TTC549 (cell line): ENCODE data around the gene C2orf76.
"Not testable (repeated sequence)": the region's sequence is repeated elsewhere in the genome, so short reads cannot be mapped to it uniquely, and the experiment has no call there.

Source experiments
- FAIRE-seq: peaks from 2 replicates; lab custom pipeline; 2012; peaks lifted over from hg19 to GRCh38; lab: Jason Lieb, UNC

C2orf76 gene

DNA sequence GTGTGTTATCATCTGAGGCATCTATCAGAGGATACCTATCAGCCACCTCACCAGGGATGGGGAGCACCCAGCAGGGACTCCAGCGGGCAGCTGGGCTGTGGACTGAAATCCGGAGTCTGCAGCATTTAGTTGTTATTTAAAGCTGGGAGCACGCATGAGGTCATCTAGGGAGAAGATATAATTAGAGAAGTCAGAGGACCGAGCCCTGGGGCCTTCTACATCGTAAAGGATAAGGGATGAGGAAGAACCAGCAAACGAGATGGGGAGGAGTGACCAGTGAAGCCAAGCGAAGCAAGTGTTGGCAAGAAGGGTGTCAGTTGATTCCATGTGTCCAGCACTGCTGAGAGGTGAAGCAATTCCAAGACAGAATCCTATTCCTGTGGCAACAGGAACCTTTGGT, 72.7 kb downstream of the C2orf76 start:
- FAIRE-seq = no peak

DNA sequence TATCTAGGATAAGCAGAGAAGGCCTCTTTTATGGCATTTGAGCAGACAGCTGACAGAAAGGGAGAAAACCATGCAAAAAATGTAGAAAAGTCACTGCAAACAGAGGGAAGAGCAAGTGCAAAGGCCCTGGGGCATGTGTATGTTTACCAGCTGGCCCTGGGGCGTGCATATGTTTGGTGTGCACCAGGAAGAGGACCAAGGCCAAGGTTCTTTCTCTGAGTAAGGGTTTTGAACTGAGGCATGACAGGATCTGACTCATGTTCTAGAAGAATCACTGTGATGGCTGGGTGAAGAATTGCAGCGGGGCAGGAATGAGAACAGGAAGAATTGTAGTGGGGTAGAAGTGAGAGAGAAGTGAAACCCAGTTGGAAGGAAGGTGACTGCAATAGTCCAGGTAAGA, 73.4 kb downstream of the C2orf76 start:
- no peak for FAIRE-seq

DNA sequence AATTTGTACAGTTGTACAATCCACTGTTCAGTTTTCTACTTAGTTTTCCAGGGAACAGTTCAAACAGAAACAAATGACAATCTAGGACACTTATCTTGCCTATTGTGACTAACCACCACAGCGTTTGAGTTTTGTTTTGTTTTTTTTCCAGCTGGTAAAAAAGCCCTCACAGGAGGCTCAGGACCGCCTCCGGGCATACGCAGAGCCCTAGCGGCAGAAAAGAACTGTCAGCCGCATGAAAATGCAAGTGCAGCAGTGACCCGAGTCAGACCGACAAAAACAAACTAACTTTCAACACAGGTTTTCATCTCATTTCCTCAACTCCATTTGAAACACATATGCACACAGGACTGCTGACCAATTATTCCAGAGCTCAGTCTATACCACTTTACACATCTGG, 74.4 kb downstream of the C2orf76 start:
- no peak for FAIRE-seq

DNA sequence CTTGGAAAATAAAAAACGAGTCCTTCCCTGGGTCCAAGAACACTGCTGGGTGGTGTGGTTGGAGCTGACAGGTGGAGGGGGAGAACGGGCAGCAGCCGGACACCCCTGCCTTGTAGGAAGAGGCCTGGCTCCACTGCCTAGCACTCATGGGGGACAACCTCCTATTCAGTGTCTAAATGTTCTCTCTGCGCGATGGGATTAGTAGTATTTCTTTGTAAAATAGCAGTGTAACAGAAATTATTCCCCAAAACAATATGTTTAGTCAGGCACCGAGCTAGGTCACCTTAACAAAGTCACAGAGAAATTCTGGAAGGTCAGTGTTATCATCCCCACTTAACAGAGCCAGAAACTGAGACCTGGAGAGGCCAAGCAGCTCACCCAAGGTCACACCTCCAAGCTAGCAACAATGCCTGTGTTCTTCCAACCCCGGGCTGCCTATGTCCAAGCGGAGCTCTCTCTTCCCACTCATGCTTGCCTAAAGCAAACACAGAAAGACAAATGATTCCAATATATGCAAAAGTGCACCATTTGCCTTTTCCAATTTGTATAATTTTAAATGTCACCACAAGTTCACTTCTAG, 75.0 kb downstream of the C2orf76 start:
- no peak for FAIRE-seq

DNA sequence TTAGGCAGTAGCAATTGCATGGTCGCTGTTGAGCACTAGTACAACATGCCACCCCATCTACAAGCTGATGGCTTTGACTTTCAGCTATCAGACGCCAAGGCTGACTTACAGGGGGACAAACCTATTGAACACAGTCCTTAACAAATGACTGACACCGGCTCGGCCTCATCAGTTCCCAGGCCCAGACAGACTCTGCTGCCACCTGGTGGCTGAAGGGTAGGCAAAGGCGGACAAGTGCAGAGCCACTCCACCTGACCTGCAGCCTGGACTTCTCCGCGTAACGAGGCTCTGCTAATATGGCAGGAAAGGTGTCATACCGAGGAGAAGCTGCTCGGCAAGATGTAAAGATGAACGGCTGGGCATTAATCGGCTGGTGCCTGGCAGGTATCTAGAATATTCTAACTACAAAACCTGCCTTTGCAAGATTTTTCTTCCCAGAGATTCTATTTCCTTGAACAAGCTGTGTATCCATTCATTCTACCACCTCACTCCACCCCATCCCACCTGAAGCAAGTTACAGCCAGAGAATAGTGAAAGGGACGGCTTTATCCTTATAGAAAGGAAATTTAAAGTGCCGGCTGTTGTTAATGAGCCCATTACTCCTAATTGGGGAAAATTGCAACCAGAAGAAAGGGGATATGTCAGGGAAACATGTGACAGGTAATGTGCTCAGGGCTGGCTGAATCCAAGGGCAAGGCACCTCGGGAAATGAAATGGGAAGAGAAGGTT, 75.6 kb downstream of the C2orf76 start:
- no peak for FAIRE-seq

DNA sequence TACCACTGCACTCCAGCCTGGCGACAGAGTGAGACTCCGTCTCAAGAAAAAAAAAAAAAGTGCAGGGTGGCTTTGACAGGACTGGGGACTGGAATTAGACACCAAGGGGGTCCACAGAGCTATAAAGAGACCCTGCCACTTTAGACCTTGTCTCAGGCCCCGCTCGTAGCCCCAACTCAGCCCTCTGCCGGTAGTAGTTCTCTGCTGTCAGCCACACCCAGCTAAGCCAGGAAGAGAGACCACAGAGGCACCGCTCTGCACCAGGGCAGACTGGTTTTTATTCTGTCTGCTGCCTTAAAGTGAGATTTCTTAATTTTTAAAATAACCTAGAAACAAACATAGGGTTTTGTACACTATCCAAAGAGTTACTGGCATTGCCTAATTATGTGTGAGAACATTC, 77.0 kb downstream of the C2orf76 start:
- FAIRE-seq = no peak

DNA sequence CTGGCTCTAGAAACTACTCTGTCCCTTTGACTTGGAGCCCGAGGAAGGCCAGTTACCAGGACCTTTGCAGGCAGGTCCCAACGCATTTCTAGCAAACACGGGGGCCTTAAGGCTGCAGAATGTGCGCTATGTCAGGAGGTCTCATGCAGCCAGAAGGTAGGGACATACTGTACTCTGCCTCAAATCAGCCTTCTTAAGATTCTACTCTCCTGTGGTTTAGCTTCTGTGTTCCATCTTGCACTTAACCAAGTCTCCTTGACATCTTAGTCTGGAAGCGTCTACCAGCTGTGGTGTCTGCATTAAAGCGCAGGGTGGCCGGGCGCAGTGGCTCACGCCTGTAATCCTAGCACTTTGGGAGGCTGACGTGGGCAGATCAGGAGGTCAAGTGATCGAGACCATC, 77.5 kb downstream of the C2orf76 start:
- no peak for FAIRE-seq

DNA sequence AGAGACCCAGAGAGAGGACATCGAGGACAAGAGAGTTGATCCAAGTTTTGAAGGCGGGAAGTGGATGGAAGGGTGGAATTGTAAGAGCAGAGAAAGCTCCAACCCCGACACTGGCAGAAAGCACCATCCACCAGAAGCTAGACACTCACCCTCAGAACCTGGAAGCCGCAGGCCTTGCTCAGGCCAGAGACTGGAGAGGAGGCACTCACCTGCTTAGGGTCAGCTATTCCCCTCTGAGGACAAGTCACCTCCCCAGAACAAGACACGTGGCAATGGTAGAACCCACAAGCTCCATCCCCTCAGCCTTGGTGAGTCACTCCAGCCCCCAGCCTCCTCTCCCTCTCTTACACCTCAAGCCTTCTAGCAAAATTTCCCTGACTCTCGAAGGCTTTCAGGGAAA, 78.1 kb downstream of the C2orf76 start:
- FAIRE-seq = no peak

DNA sequence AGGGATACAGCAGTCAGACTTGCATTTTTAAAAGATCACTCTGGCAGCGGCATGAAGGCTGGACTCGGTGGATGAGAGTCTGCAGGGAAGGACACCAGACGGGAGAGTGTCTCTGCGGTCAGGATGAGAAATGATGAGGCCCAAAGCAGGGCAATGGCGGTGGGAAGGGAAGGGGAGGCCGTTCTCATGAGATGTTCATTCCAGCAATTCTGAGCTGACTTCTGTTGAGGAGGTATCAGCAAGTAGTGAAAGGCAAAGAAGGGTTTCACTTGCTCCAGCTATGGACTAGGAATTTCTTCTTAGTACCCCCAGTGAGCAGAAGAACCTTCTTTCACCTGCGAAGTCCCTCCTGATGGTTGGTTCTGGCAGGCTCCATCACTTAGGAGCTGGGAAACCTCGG, 80.0 kb downstream of the C2orf76 start:
- no peak for FAIRE-seq

DNA sequence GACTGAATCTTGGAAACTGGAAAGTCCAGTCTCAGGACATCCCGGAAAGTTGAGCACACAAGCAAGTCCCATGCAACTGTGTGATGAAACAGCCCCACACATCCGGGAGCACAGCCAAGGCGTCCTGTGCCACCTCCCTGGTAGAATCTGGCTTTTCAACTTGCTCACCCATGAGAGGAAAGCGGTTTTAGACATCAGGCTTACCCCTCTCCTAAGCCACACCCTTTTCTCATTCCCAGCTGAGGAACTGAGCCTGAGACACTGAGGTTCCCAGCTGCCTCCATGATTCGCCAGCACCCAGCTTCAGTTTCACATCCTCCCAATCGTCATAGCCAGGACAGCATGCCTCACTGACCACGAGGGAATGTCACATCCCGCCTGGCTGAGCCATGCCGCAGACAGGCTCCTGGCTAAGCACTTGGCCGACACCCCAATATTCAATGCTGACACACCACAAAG, 82.7 kb downstream of the C2orf76 start:
- no peak for FAIRE-seq

DNA sequence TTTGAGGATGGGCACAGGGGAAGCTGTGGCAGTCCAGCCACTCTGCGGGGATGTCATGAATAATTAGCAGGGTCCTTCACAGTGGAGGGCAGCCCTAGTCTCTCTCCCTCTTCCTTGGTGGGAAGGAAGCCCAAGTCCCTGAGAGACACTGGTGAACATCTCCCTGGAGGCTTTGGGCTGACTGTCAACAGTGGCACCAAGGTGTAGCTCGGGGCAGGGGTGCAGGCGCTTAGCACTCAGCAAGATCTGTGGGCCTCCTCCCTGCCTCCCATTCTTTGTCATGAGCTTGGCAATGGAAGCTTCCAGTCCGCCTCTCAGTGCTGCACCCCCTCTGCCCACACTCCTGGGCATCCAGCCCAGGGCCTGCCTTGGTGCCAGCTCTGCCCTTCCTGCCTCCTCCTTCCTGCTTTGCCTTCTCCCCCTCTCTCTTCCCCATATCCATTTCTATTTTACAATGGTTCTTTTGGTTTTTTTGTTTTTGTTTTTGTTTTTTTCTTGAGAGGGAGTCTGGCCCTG, 83.6 kb downstream of the C2orf76 start:
- FAIRE-seq = no peak

DNA sequence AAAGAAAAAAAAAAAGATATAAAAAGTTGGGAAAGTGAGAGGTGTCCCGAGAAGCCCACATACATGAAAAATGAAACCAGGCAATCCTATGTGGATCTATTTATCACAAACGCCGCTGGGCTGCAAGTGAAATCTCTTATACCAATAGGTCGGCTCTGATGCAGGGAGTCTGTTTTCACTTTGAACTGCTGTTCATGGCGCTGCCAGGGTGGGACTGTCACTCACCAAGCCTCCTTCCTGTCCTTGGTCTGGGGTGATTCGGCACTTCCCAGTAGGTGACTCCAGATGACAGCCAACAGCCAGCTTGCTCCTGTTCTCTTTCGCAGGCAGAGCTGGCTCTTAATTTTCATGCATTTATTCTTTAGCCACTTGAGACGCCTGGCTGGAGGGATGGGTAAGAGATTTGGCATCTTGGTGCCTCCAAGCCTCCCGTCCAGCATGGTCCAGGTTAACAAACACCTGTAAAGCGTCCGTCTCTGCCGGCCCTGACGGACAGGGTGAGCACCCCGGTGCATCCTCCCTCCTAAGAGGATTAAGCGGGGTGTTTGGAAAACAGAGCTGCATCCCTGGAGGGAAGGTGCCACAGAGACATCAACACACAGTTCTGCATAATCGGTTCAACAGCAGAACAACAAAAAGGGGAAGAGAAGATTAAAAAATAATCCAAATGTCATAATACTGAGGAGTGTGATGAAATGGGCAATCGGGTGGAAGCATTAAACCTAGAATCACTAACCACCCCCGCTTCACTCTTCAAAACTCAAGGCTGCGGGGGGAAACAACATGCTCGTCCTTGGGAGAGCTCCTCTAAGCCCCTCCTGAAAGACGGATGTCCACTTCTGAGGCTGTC, 84.3 kb downstream of the C2orf76 start:
- FAIRE-seq = no peak

DNA sequence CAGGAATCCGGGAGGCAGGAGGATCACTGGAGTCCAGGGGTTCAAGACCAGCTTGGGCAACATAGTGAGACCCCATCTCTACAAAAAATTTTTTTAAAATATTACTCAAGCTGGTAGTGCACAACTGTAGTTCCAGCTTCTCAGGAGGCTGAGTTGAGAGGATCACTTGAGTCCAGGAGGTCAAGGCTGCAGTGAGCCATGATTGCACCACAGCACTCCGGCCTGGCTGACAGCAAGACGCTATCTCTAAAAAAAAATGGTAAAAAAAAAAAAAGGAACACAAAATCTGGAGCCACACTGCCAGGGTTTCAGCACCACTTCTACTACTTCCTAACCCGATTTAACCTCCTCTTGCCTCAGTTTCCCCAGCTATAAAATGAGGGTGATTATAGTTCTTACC, 86.0 kb downstream of the C2orf76 start:
- no peak for FAIRE-seq

DNA sequence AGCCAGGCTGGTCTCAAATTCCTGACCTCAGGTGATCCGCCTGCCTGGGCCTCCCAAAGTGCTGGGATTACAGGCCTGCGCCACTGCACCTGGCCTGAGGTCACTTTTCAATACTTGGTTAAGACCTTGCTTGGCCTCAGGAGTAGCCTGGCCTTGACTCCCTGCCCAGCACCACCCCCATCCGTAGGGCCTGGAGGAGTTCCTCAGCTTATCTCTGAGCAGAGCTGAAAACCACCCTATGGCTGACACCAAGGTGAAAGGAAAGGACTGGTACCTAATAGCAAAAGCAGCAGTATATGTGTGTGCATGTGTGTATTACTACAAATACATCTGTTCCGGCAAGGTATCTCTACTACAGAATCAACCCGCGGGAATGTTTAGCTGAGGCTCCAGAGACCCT, 87.0 kb downstream of the C2orf76 start:
- FAIRE-seq = no peak

DNA sequence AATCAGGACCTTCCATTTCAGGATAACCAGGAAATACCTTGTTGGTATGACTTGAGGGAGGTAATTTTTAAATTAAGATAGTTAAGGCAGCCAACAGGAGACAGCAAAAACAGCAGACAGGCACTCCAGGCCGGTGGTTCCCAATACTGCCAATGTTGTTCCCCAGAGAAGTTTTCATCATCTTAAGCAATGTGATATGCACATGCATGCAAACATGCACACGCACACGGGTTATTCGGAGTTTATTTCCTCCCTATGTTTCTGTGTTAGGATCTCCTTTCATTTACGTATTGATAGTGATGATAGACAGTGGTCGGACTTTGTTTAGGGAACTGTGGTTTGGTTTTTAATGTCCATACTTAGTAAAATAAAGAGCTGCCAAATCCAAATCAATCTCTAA, 87.7 kb downstream of the C2orf76 start:
- FAIRE-seq = no peak

DNA sequence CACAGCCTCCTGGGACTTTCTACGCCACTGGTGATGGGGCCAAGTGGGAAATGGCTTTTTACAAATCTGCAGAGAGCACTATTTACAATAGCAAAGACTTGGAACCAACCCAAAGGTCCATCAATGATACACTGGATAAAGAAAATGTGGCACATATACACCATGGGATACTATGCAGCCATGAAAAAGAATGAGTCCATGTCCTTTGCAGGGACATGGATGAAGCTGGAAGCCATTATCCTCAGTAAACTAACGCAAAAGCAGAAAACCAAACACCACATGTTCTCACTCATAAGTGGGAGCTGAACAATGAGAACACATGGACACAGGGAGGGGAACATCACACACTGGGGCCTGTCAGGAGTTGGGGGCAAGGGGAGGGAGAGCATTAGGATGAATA, 88.2 kb downstream of the C2orf76 start:
- FAIRE-seq = not testable (repeated sequence)

DNA sequence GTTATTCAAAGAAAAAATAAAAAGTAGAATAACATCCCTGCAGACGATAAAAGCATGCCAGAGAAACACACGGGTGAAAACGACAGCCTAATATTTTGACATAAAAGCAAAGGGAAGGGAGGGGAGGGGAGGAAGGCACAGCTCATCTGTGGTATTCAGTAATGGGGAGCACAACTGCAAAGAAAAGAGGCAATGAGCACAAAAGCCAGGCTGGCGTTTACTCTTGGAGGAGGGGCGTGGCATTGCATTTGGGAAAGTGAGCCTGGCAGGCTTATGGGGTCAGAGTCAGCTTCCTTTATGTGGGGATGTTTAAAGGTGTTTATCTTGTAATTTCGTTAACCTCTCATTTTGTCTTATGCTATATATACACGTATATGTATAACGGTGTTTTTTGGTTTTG, 89.8 kb downstream of the C2orf76 start:
- no peak for FAIRE-seq

DNA sequence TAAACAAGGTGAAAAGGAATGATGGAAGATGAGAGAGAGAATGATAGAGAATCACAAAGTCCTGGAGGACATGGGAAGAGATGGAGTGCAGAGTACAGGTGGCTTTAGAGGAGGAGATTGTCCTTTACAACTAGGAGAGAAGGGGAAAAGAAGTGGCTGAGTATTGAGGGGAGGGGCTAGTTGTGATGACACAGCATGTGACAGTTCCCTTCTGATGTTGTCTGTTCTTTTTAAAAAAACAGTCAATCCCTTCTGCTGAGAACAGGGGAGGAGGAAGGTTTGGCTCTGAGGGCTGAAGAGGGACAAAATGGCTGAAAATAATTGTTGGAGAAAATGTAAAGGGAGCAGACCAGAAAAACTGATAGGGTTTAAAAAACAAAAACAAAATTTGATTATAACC, 99.0 kb downstream of the C2orf76 start:
- FAIRE-seq = no peak

DNA sequence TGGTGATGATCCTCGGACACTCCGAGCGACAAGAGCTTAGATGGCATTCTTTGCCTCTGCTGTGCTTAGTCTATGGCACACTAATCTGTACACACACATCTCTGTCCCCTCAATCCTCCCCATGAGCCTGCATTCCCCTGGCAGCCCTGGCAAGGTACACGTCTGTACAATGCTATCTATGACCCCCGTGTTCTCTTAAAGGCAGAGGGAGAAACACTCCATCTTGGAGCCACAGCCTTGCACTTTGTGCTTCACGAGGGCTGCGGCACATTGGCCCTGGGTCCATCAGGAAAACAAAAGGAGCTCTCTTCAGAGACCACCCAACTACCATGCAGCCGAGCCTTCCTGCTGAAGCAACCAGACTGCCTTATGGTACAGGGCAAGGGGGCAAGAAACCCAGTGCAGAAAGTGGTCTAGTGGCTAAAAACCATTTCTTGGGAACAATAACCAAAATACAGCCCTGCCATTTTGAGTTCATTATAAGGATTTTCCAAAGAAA, 100.5 kb downstream of the C2orf76 start:
- no peak for FAIRE-seq

DNA sequence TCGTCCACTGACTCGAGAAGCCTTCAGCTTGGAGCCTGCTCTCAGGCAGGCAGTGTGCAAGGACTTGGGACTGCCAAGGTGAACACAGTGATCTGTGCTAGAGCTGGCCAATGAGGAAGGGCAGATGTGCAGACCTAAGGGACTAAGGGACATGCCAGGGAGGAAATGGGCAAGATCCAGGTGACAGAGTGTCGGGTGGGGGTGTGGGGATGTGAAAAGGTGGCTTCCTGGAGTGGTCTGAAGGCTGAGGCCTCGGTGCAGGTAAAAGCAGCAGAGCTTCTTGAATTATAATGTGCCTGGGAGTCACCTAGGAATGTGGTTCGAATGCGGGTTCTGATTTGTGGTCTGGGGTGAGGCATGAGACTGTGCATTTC, 101.0 kb downstream of the C2orf76 start:
- FAIRE-seq = no peak

DNA sequence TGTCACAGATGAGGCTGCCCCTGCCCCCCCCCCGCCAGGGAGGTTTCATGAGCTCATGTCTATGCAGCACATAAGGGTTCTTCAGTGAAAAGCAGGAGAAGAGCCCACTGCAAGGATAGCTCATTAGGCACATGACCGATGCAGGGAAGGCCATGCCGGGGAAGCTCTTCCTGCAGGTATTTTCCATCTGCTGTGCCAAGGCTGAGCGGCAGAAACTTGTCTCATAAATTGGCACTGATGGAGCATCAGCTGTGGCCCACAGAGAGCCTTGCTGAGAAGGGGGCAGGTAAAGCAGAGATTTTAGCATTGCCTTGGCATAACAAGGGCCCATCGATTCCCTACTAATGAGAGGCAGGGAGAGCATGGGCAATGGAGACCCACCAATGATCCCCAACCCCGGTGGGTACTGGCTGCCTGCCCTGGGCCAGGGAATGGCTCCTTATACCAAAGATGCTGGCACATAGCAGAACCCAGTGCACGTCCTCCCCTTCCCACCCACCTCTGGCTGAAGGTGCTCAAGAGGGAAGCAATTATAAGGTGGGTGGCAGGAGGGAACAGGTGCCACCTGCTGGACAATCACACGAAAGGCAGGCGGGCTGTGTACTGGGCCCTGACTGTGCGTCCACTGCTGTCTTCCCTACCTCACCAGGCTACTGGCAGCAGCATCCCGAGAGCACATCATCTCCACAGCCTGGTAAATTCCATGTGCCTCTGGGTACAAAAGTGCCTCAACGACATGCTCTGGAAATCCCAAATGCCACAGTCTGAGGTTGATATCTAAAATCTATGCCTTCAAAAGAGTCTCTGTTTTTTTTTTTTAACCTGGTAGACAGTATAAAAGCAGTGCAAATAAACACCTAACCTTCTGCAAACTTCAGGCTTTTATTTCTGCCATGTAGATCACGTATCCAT, 101.6 kb downstream of the C2orf76 start:
- FAIRE-seq = no peak

DNA sequence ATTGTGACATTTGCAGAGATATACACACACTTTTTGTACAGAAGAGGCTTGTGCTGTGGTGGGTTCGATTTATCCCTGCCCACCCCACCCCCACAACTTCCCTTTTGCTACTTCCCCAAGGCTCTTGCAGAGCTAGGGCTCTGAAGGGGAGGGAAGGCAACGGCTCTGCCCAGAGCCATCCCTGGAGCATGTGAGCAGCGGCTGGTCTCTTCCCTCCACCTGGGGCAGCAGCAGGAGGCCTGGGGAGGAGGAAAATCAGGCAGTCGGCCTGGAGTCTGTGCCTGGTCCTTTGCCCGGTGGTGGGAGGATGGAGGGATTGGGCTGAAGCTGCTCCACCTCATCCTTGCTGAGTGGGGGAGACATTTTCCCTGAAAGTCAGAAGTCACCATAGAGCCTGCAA, 103.0 kb downstream of the C2orf76 start:
- FAIRE-seq = no peak
